ENCODE measurements around the gene FREY1.

Gene FREY1

GRCh38 chr11:45860764-45861510, 46.1 kb downstream of the FREY1 start:
- no peak for DNase-seq

- DNase-seq = no peak
These were observed 46.7 kb downstream of the FREY1 start for GRCh38 chr11:45860348-45860747.

- no peak for DNase-seq
These were observed 47.4 kb downstream of the FREY1 start for GRCh38 chr11:45859661-45860140.

- DNase-seq = no peak
These were observed 48.2 kb downstream of the FREY1 start for GRCh38 chr11:45858751-45859398.

GRCh38 chr11:45857961-45858474, 49.1 kb downstream of the FREY1 start:
- no peak for DNase-seq

Measured in activated CD4-positive, alpha-beta T cell treated with anti-CD3 and anti-CD28 coated beads for 1 hour (primary cell).